Stimulated activated CD4-positive, alpha-beta T cell treated with anti-CD3 and anti-CD28 coated beads, TNF-alpha, amount 100 ng/mL, for 4 hours (primary cell): Measurements from ENCODE around the gene MAPKAPK2.
"Not testable (repeated sequence)": the region's sequence is repeated elsewhere in the genome, so short reads cannot be mapped to it uniquely, and the experiment has no call there.

Source experiments
- DNase-seq, 3 experiments: peaks; one replicate each; pipeline ENCODE4 v3.0.0-alpha.2; 2020; ENCODE audit warnings: low read depth in 3 of 3

MAPKAPK2 gene

DNA sequence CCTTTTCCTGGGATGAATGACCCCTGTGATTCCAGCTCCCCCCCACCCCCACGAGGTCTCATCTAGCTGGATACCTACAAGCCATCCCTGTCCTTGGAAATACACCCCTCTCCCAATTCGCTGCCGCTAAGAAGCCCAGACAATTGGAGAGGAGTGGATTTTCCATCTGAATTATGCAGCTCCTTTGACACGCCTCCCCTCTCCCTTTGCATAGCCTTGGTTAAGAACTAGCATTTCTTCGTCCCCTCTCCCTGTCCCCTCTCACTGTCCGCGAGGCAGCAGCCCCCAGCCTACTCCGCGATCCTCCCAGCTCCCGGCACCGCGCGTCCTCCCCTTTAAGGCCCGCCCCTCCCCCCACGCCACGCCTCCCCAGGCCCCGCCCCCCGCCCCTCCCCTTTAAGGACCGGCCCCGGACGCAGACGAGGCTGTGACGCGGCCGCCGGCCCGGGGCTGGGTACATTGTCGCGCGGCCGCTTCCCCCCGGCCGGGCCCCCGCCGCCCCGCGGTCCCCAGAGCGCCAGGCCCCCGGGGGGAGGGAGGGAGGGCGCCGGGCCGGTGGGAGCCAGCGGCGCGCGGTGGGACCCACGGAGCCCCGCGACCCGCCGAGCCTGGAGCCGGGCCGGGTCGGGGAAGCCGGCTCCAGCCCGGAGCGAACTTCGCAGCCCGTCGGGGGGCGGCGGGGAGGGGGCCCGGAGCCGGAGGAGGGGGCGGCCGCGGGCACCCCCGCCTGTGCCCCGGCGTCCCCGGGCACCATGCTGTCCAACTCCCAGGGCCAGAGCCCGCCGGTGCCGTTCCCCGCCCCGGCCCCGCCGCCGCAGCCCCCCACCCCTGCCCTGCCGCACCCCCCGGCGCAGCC is at the start of gene MAPKAPK2:
Gene MAPKAPK2 (plus strand): TSS at position 428 of the 856 bp plus-strand sequence. CDS start 325 bp downstream, at position 753.
- peak; percentile 59 to 65 (median 64) for DNase-seq

GRCh38 chr1:206635080-206635977 is 49.4 kb upstream of the MAPKAPK2 start, which contains the start of gene DYRK3:
Gene DYRK3, plus strand, starts transcription at chr1:206635536. Its CDS starts 168 bp downstream, at chr1:206635704.
- peak; percentile 82 to 87 (median 87) for DNase-seq

DNA sequence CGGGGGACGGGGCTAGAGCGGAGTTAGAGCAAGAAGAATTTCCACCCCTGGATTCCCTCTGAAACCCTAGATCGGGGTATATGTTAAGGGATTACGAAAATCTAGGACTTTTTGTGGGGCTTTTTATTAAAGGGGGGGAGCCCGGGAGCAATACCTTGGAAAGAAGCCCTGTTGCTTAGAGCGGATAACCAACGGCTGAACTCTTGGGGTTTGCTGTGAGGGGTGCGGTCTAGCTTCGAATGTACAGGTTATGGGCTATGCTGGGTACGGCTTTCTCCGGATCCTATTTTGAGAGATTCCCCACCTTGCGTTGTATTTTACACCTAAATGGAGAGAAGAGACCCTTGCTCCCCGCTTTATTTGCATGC is 48.7 kb upstream of the MAPKAPK2 start:
- no peak for DNase-seq

GRCh38 chr1:206636671-206637070 is 48.0 kb upstream of the MAPKAPK2 start:
- no peak for DNase-seq

- no peak for DNase-seq
Measured at GRCh38 chr1:206637605-206638004, 47.1 kb upstream of the MAPKAPK2 start.

DNA sequence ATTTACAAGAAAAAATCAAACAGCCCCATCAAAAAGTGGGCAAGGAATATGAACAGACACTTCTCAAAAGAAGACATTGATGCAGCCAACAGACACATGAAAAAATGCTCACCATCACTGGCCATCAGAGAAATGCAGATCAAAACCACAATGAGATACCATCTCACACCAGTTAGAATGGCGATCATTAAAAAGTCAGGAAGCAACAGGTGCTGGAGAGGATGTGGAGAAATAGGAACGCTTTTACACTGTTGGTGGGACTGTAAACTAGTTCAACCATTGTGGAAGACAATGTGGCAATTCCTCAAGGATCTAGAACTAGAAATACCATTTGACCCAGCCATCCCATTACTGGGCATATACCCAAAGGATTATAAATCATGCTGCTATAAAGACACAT is 42.6 kb upstream of the MAPKAPK2 start:
- not testable (repeated sequence) for DNase-seq

DNA sequence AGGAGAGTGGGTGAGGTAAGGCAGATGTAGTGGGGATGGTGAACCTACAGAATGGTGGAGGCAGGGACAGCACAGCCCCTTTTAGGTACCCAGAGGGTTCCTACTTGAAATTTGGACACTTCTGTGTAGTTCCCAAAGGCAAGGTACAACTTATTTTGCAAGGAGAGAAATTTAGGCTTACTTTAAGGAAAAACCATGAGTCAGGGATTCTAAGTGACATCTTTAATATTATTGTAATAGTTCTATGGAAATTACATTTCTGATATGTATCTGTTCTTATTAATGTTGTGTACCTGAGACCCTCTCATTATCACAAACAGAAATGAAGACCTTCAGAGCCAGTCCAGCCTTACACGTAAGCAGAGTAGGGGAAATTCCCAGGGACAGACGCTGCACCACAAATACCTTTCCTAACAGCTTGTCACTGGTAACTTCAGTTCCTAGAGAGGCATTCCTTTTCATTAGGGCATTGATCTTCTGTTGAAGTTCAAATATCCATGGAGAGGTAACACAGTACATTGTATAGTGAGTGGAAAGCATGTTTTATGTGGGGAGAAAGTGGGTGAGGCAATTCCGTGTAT is 41.5 kb upstream of the MAPKAPK2 start:
- no peak for DNase-seq

DNA sequence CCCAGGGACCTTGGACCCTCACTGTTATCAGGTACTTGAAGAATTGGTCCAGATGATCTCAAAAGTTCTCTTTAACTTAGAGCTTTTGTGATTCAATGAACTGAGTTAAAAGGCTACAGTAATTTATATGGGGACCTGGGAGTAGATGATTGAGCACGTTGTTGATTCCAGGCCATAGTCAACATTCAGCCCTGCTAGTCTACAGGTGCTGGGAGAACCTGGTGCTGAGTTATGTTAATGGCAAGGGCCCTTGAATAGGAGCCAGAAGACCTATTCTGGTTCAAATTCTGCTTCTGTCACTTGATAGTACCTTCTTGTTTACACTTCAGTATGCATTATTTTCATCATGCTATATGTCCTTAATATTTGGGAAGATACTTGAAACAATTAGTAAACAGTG is 38.2 kb upstream of the MAPKAPK2 start:
- no peak for DNase-seq

GRCh38 chr1:206647224-206647623 is 37.5 kb upstream of the MAPKAPK2 start:
- DNase-seq: no peak

DNA sequence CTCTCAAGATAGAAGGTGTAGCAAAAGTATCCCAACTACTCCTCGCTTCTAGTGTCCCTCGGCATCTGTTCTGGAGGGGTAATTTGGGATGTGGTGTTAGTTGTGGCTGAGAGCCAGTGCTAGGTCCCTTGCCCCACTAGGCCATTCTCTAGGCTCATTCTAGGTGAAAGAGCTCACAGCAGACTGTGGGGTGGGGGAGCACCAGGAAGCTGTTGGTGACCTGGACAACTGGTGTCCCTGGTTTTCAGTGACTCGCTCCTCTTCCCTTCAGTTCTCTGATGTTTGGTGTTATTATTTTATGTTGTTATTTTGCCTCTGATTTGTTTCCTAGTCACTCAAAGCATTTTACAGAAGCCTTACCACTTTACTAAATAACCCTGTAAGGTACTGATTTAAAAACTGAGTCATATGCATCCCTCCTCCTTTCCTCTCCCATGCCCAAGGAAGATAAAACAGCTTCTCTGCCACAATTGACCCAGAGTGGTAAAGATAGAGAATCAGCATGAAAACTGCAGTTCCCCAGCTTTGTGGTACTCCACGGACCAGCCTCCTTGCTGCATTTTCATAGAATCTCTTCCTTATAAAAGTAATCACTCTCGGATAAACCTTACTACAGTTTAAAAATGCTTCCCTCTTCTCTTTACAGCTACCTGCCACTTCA is 35.3 kb upstream of the MAPKAPK2 start:
- no peak for DNase-seq

- no peak for DNase-seq
Measured at GRCh38 chr1:206651014-206651413, 33.7 kb upstream of the MAPKAPK2 start.

DNA sequence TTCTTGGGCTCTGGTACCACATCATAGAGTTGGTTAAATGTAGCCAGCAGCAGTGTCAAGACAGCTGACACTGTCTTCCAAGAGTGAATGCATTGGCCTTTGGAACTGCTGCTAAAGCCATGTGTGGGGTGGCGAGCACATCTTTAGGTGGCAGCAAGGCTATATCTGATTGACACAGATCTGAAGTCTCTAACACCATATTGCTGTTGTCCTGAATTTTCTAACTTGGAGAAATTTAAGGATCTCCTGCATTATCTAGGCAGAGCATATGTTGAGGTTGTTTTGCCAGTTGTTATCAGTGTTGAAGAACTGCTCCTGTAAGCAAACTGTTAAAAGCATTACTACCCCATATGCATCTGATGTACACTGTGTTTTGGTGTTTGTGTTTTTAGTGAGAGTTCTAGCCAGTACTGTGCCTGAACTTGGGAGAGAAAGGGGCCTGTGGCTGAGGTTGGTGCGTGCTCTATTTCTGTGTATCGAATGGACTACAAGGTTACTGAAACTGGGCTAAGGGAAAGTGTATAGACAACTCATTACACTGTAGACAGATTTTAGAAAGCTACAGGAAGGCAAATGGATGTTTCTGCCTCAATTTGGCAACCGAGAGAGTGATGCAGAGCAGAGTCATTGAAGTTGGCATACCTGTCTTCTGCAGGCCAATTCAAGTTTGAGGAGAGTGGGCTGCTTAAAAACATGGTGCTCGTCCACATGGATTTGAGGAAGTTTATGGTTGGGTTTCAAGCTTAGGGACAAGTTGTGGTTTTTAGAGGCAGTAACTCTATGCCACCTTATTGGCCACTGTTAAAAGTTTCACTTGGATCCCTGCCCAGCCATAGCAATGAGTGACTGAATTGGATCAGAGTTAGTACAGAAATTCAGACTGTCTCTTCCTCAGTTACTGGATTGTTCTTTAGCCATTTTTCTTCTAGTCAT is 32.5 kb upstream of the MAPKAPK2 start:
- DNase-seq: no peak

DNA sequence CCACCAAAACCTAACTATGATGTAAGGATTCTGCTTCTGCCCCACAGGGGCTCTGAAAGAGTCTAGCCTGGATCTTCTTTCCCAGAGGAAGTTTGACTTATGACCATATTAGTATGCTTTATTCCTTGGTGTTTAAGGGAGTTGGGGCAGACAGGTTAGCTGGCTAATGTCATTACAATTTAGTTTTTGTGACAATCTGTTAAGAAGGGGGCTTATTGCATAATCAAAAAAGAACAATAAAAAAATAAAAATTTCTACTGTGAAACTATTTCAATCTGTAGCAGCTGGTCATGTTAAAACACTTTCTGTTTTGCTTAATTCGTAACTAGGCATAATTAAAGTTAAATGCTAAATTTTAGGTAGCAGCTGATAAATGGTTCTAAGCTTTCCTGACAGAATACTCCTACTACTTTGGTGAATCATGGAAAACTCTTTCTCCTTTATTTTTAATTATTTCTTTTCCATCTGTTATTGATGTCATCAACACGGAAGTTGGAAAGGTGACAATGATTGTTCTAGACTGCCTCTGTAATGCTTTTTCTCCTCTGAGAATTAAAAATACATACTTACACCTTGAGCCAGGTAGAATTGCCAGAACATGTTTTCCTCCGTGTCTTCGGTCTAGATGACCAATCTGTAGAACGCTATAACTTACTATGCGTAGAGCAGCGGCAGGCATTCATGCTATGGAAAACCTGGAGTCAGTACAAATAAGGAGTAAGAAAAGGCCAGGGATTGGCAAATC is 30.8 kb upstream of the MAPKAPK2 start:
- DNase-seq: no peak

GRCh38 chr1:206654828-206655227 is 29.9 kb upstream of the MAPKAPK2 start:
- no peak for DNase-seq

DNA sequence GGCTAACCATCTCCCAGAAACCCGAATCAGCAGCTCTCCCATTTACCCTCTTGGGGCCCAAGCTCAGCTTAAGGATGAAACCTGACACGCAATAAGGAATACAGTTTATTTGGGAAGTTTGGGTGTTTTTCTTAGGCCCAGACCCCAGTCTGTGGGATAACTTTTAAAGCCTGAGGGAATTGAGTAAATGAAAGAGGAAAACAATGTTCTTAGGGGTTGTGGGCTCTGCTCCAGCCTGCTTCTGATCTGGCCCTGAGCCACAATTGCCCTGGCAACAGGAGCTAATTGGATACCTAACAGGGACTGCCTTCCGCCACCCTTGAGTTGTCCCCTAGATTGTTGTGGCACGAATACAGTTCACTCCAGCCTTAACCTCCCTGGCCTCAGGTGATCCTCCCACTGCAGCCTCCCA is 29.2 kb upstream of the MAPKAPK2 start:
- DNase-seq: no peak

DNA sequence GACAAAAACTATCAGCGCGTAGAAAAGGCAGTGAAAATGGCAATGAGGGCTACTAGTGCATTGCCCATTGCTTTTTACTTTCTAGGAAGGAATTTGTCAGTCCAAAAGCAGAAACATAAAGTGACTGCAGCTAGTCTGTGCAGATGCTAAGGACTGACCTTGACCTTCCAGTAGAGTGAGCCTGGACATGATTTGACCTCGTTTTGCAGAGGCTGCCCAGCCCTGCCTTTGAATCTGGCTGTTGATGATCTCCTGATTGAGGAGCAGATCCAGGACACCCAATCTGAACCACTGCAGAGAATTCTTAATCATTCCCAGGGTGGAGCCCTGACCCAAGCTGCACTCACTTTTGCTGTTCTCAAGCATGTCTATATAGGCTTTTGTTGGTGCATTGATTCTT is 27.8 kb upstream of the MAPKAPK2 start:
- DNase-seq: no peak

GRCh38 chr1:206657751-206658150 is 27.0 kb upstream of the MAPKAPK2 start:
- no peak for DNase-seq

DNA sequence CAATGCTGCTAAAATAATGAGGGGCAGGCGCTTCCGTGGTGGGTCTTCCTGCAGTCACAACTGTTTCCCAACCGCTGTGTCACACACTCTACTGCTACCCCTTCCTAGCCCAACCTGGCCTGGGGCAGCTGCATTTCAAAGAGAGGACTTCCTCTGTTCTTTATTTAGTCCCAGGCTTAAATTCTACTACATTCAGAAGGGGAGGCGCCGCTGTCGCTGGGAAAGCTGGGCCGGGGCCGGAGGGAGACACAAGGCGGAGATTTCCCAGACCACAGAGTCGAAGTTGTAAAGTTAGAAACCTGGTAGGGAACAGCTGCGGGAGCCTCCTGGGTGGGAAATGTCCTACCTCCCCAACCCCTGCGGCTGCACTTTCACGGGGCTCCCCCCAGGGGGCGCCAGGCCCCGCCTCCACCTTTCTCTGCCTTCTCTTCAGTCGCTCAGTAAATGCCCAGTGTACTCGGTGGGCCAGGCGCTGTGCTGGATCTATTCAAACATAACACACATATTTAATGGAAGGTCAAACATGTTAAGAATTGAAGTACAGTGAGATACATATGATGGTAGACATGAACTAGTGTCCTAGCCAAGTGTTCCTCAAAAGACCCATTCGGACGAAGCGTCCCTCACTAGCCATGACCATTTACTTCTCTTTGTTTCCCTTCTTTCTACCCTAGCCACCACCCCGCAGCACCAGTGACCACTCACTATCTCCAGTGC is 26.3 kb upstream of the MAPKAPK2 start:
- DNase-seq: peak in 1 of 3 experiments; percentile 11

DNA sequence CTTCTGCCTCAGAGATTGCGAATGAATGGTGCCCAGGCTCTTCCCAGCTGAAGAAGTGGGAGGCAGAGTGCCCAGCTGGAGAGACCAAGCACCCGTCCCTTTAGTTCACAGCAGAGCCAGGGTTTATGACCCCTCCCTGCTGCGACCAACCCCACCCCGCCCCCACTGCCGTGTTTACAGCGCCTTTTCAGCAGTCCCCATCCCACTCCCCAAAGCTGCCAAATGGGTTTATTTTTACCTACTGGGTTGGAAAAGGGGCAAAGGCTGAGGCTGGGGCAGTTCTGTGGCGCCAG is 25.8 kb upstream of the MAPKAPK2 start:
- DNase-seq: no peak
